Measurements from ENCODE around the gene PTPRE. TPM values are rescaled to one million over a fixed set of nuclear protein-coding genes. Genes with fewer than 3 reads are reported as not detected.

PTPRE gene
- total and polyA plus RNA-seq, 2 experiments from 2014 or later, result 4.2 to 8.8 TPM

- TF ChIP-seq CTCF (IDR thresholded peaks at IDR 0.05; ENCODE audit: low read depth, low read length), result no peak
- Histone ChIP-seq H3K4me1 (ENCODE audit: low read depth) (peaks cover 24% of the 10 kb centered on the region), H3K9me3 (ENCODE audit: low read depth) (no peaks in the 10 kb centered on the region), H3K27ac (no peak overlapping the region), H3K36me3 (no peaks in the 10 kb centered on the region), H3K4me3 (no peak overlapping the region), H3K27me3 (no peaks in the 10 kb centered on the region)
- DNase-seq (ENCODE audit: low read depth in 1 of 2, low spot score in 1 of 2), result no peak
These were observed 151.3 kb downstream of the PTPRE start for GRCh38 chr10:128058106-128058749.

DNA sequence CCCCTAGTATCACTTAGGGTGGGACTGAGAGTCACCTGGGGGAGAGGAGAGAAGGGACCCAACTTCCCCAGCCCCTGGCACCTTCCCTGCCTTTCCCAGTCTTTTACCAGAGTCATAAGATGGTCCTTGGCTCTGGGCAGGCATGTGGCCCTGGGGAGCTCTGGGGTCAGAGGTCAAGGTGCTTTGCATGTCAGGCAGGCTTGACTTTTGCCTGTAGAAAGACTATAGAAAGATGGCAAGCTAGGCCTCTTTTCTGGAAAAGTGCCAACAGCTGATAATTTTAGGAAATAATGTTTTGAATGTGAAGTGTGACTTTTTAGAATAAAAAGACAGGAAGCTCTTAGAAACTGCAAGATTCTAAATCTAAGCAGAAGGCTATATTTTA, 151.8 kb downstream of the PTPRE start:
- no peak for DNase-seq (ENCODE audit: low read depth in 1 of 2, low spot score in 1 of 2)
- Histone ChIP-seq H3K27me3 (no peaks in the 10 kb centered on the region), H3K36me3 (no peaks in the 10 kb centered on the region), H3K27ac (no peak overlapping the region), H3K9me3 (ENCODE audit: low read depth) (no peaks in the 10 kb centered on the region), H3K4me1 (ENCODE audit: low read depth) (peaks cover 30% of the 10 kb centered on the region), H3K4me3 (no peak overlapping the region)
- no peak for TF ChIP-seq CTCF (IDR thresholded peaks at IDR 0.05; ENCODE audit: low read depth, low read length)

- no peak for TF ChIP-seq CTCF (IDR thresholded peaks at IDR 0.05; ENCODE audit: low read depth, low read length)
- Histone ChIP-seq H3K27me3 (no peaks in the 10 kb centered on the region), H3K4me3 (no peak overlapping the region)
These were observed 152.5 kb downstream of the PTPRE start for GRCh38 chr10:128059266-128059981.

DNA sequence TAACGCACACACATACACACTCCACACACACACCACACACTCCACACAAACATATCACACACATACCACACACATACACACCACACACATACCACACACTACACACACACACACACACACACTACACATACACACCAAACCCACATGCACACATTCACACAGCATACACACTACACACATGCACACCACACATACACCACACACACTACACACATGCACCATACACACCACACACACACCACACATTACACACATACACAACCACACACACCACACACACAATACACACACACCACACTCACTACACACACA, 153.0 kb downstream of the PTPRE start:
- no peak overlapping the region for H3K4me3 ChIP-seq
- H3K27me3 ChIP-seq, result no peaks in the 10 kb centered on the region
- peaks cover 40% of the 10 kb centered on the region for H3K4me1 ChIP-seq (ENCODE audit: low read depth)
- H3K27ac ChIP-seq, result no peak overlapping the region
- no peak for DNase-seq (ENCODE audit: low read depth in 1 of 2, low spot score in 1 of 2)
- H3K36me3 ChIP-seq, result no peaks in the 10 kb centered on the region
- no peaks in the 10 kb centered on the region for H3K9me3 ChIP-seq (ENCODE audit: low read depth)
- no peak for TF ChIP-seq CTCF (IDR thresholded peaks at IDR 0.05; ENCODE audit: low read depth, low read length)

More at GRCh38 chr10:128059266-128059981, 152.5 kb downstream of the PTPRE start:
- no peak for DNase-seq (ENCODE audit: low read depth in 1 of 2, low spot score in 1 of 2)
- no peaks in the 10 kb centered on the region for H3K9me3 ChIP-seq (ENCODE audit: low read depth)
- peaks cover 36% of the 10 kb centered on the region for H3K4me1 ChIP-seq (ENCODE audit: low read depth)
- no peaks in the 10 kb centered on the region for H3K36me3 ChIP-seq
- no peak overlapping the region for H3K27ac ChIP-seq

GRCh38 chr10:128060341-128061250, 153.7 kb downstream of the PTPRE start:
- no peaks in the 10 kb centered on the region for H3K9me3 ChIP-seq (ENCODE audit: low read depth)
- H3K27me3 ChIP-seq, result no peaks in the 10 kb centered on the region
- DNase-seq (ENCODE audit: low read depth in 1 of 2, low spot score in 1 of 2), result no peak
- H3K4me3 ChIP-seq, result no peak overlapping the region
- no peak overlapping the region for H3K27ac ChIP-seq
- H3K36me3 ChIP-seq, result no peaks in the 10 kb centered on the region
- no peak for TF ChIP-seq CTCF (IDR thresholded peaks at IDR 0.05; ENCODE audit: low read depth, low read length)
- H3K4me1 ChIP-seq (ENCODE audit: low read depth), result peaks cover 41% of the 10 kb centered on the region

All from cardiac muscle cell (in vitro differentiated cells and primary cell).